Activated CD4-positive, alpha-beta memory T cell treated with anti-CD3 and anti-CD28 coated beads, Interleukin-2, amount 10 ng/mL, durations not matched to agents 7 days and 5 days (primary cell): ENCODE results near the gene P4HA2. TPM values are rescaled to one million over a fixed set of nuclear protein-coding genes. Genes with fewer than 3 reads are reported as not detected.

ENCODE experiments used
- CTCF ChIA-PET: fragments of 350-600 bp; sonication (Branson Sonifier 250); formaldehyde crosslinking; loops from one replicate; lab custom pipeline; 2021; ENCODE audit warnings: antibody characterized with exemption, inconsistent platforms; lab: Charles Lee
- POLR2A ChIA-PET: fragments of 350-600 bp; sonication (Branson Sonifier 250); formaldehyde crosslinking; loops from one replicate; lab custom pipeline; 2021; ENCODE audit warnings: antibody characterized with exemption; lab: Charles Lee
- DNase-seq: peaks from one replicate; pipeline ENCODE4 v3.0.0-alpha.2; 2020
- H3K27ac Mint-ChIP-seq: one replicate; pipeline ENCODE4 v1.8.0; 2021; ENCODE audit warnings: mild to moderate bottlenecking, mixed read lengths
- H3K27me3 Mint-ChIP-seq: one replicate; pipeline ENCODE4 v1.8.0; 2021; ENCODE audit warnings: mixed read lengths
- H3K36me3 Mint-ChIP-seq: one replicate; pipeline ENCODE4 v1.8.0; 2021; ENCODE audit warnings: low read depth, mixed read lengths
- H3K4me1 Mint-ChIP-seq: one replicate; pipeline ENCODE4 v1.8.0; 2021; ENCODE audit warnings: mixed read lengths
- H3K4me3 Mint-ChIP-seq: one replicate; pipeline ENCODE4 v1.8.0; 2021; ENCODE audit warnings: mild to moderate bottlenecking, mixed read lengths
- H3K9me3 Mint-ChIP-seq: one replicate; pipeline ENCODE4 v1.8.0; 2021; ENCODE audit warnings: mixed read lengths
- total RNA-seq, 2 experiments: library from RNA; stranded (reverse); gene quantifications; one replicate each; pipeline ENCODE4 v1.2.3, GENCODE V29; 2021

P4HA2 gene
- total RNA-seq, 2 experiments from 2014 or later = 9.7 to 10.5 TPM

DNA sequence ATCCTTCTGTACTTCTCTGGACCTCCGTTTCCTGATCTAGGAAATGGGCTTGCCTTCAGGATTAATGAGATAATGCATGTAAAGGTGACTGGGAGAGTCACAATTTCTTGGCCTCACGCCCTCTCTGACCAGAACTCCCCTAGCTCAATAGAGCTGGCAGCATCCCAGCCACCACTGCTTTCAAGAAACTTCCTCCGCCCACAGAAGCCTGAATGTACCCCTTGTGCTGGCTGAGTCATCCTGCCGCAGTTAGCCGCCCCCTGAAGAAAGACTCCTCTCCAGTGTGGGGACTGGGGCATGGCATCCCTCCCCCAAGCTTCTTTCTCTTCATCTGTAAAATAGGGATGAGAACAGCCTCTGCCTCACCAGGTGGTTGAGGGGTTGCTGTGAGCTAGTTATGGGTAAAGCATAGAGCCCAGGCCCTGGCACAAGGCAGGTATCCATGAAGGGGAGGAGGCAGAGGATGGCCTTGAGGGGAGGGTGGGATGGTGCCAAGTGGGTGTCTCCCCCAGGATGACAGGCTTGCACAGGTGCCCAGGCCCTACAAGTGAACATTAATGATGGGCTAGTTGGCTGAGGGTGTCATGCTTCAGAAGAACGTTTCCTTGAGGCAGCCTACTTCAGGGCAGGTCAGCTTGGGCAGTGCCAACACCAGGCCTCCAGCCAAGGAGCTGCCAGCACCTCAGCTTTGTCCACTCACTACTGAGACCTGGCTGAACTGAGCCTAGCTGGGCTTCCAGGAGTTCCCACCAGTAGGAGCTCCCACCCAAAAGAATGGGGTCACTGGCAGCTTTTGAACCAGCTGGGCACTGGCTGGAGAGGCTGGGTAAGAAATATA lies 33.3 kb upstream of the P4HA2 start:
- DNase-seq = no peak
- H3K9me3 Mint-ChIP-seq = no peaks in the 10 kb centered on the region
- ChIA-PET CTCF (interaction anchor here (0.5 to 1.0 kb wide), 5 partner anchors 23 to 593 kb away, joined by 3 to 7 read pairs (median 4); no protein-coding TSS in a partner anchor), POLR2A (interaction anchor here (1.0 kb wide), 1 partner anchor 23 kb away, joined by 3 read pairs; no protein-coding TSS in a partner anchor)
- H3K27me3 Mint-ChIP-seq = peaks cover 14% of the 10 kb centered on the region
- no peaks in the 10 kb centered on the region for H3K36me3 Mint-ChIP-seq
- peaks cover 5% of the 10 kb centered on the region for H3K4me1 Mint-ChIP-seq
- no peak overlapping the region for H3K27ac Mint-ChIP-seq
- no peak overlapping the region for H3K4me3 Mint-ChIP-seq

DNA sequence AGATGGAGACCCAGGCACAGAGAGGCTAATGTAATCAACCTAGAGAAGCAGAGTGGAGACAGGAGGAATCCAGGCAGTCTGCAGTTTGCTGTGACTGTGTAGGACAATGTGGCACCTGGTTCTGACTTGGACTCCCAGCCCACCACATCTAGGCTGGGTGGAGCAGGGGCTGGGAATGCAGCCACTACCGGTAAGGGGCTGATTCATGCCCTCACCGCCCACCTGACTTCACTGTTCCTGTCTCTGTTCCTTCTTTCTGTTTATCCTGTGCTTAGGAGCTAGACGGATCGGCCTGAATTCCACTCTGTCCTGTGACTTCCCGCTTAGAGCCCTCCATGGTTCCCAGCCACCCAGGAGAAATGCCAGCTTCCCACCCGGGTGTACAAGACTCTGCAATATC lies 32.4 kb upstream of the P4HA2 start:
- Mint-ChIP-seq H3K36me3 (no peaks in the 10 kb centered on the region), H3K9me3 (no peaks in the 10 kb centered on the region), H3K27ac (no peak overlapping the region), H3K27me3 (peaks cover 14% of the 10 kb centered on the region), H3K4me3 (no peak overlapping the region), H3K4me1 (peaks cover 5% of the 10 kb centered on the region)
- POLR2A ChIA-PET = no interaction called here
- CTCF ChIA-PET = interaction anchor here (0.7 kb wide), 1 partner anchor 22 kb away, joined by 3 read pairs; no protein-coding TSS in a partner anchor
- DNase-seq = no peak

DNA sequence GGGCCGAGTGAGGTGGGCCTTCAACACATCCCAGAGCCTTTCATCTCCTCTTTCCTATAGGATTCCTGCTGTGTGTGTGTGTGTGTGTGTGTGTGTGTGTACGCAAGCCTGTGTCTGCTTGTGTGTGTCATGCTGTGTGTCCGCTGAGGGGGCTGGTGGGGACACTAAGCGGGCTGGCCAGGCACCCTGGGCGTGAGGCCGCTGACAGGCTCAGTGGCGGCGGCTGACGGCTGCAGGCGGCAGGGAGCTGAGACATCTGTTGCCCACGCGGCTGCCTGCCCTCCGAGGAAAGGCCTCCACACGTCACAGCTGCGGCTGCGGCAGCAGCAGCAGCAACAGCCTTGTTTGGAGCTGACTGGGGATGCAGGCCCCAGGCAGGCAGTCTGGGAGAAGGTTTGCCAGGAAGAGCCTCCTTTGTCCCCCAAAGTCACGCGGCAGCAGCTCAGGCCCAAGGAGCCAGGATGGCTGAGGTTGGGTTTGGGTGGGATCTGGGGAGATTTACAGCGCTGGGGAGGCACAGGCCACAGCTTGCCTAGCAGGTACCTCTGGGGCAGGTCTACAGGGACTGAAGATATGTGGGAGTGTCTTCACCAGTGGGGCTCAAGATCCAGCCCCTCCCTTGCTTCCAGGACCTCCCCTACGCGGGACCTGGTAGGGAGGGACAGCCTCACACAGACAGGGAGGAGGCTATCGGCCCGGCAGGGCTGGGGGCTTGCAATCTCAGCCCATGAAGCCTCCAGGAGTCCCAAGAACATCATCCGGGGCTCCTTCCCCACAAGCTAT lies 31.6 kb upstream of the P4HA2 start:
- CTCF ChIA-PET = no interaction called here

GRCh38 chr5:132258102-132259068 lies 30.7 kb upstream of the P4HA2 start:
- Mint-ChIP-seq H3K9me3 (no peaks in the 10 kb centered on the region), H3K4me3 (no peak overlapping the region), H3K4me1 (peaks cover 5% of the 10 kb centered on the region), H3K27me3 (peaks cover 14% of the 10 kb centered on the region), H3K36me3 (no peaks in the 10 kb centered on the region), H3K27ac (no peak overlapping the region)
- ChIA-PET CTCF (no interaction called here), POLR2A (no interaction called here)
- no peak for DNase-seq

More for the DNA sequence above, 31.6 kb upstream of the P4HA2 start:
- DNase-seq = no peak
- no peak overlapping the region for H3K4me3 Mint-ChIP-seq
- peaks cover 5% of the 10 kb centered on the region for H3K4me1 Mint-ChIP-seq
- no peak overlapping the region for H3K27ac Mint-ChIP-seq
- H3K27me3 Mint-ChIP-seq = peaks cover 14% of the 10 kb centered on the region
- POLR2A ChIA-PET = no interaction called here
- no peaks in the 10 kb centered on the region for H3K9me3 Mint-ChIP-seq
- H3K36me3 Mint-ChIP-seq = no peaks in the 10 kb centered on the region

DNA sequence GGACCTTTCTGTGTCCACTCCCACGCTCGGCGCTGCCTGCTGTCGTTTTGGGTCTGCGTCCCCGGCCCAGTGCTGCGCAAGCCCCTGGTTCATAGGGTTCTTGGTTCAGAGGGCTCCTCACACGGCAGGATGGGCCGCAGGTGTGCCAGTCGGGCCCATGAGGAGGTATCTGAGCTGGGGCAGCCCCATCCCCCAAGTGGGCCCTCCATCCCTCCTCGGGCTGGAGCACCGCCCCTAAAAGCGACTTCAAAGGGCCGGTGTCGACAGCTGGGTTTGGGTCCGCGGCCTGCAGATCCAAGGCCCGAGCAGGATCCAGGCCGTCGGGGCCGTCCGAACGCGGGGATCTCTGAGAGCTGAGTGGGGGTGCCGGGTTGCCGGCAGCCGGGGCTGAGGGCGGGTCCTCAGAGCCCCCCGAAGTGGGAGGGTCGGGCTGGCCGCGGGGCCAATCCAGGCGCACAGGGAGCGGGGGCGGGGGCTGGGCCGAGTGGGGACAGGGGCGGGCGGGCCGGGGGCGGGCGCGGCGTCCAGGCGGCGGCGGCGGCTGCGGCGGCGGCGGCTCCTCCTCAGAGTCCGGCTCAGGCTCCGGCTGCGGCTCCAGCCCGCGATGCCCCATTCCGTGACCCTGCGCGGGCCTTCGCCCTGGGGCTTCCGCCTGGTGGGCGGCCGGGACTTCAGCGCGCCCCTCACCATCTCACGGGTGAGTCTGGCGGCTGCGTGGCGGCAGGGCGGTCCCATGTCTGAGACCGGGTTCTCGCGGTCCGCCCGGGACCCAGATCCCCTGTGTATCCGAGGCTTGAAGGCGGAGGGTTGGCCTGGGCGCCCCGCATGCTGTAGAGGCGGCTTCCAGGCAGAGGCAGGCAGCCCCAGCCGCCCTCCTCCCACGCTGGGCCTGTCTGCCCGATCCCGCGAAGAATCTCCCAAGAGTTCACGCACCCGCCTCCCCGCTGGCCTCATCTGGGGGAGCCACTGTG lies 29.8 kb upstream of the P4HA2 start, which contains the start of gene PDLIM4:
Gene PDLIM4, plus strand, starts transcription at position 566 of the 971 bp plus-strand sequence. Its CDS starts 39 bp downstream, at position 605.
- POLR2A ChIA-PET = no interaction called here
- Mint-ChIP-seq H3K4me3 (no peak within 1 kb of the TSS), H3K36me3 (no peaks in the 10 kb centered on the region), H3K4me1 (peaks cover 5% of the 10 kb centered on the region), H3K9me3 (no peaks in the 10 kb centered on the region), H3K27ac (no peak within 1 kb of the TSS), H3K27me3 (peaks cover 14% of the 10 kb centered on the region)
- no peak for DNase-seq
- CTCF ChIA-PET = no interaction called here

- DNase-seq = no peak
- H3K4me1 Mint-ChIP-seq = peaks cover 5% of the 10 kb centered on the region
- no peak overlapping the region for H3K27ac Mint-ChIP-seq
Observed at GRCh38 chr5:132256783-132257130, 29.1 kb upstream of the P4HA2 start.

DNA sequence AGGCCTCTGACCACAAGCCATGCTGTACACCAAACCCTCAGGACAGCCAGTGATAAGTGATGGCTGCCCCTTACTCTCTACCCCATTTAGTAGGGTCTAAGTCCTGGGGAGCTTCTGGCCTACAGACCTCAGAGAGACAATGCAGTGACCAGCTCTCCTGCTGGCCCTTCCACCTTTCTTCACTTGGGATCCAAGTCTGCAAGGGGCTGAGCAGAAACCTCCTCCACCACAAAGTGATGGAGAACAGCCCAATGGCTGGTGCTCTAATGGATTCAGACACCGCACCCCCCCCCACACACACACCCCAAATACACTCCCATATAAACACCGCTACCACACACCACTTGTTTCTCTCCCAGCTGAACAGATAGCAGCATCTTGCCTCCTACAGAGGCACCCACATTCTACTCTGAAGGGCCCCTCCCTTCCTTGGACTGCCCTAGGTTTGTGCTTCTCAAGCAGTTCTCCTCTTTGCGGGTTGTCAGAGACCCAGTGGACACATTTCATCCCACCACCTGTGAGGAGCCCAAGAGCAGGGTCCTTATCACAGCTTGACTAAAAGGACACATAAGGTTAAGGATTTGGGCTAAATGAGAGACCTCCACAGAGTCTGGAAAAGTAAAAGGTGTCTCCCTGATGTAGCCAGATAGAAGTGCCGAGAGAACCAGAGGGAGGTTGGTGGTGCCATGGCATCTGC lies 28.6 kb upstream of the P4HA2 start:
- H3K27ac Mint-ChIP-seq = no peak overlapping the region
- ChIA-PET POLR2A (interaction anchor here (1.1 kb wide), 1 partner anchor 11 kb away, joined by 3 read pairs; no protein-coding TSS in a partner anchor), CTCF (interaction anchor here (1.8 kb wide), 1 partner anchor 18 kb away, joined by 4 read pairs; no protein-coding TSS in a partner anchor)
- H3K4me1 Mint-ChIP-seq = peaks cover 5% of the 10 kb centered on the region
- no peak overlapping the region for H3K4me3 Mint-ChIP-seq
- H3K9me3 Mint-ChIP-seq = no peaks in the 10 kb centered on the region
- H3K36me3 Mint-ChIP-seq = no peaks in the 10 kb centered on the region
- H3K27me3 Mint-ChIP-seq = peaks cover 14% of the 10 kb centered on the region
- no peak for DNase-seq

More at GRCh38 chr5:132256783-132257130, 29.1 kb upstream of the P4HA2 start:
- POLR2A ChIA-PET = interaction anchor here (1.1 kb wide), 1 partner anchor 12 kb away, joined by 3 read pairs; no protein-coding TSS in a partner anchor
- CTCF ChIA-PET = interaction anchor here (1.8 kb wide), 1 partner anchor 18 kb away, joined by 4 read pairs; no protein-coding TSS in a partner anchor
- Mint-ChIP-seq H3K27me3 (peaks cover 14% of the 10 kb centered on the region), H3K9me3 (no peaks in the 10 kb centered on the region), H3K4me3 (no peak overlapping the region), H3K36me3 (no peaks in the 10 kb centered on the region)

DNA sequence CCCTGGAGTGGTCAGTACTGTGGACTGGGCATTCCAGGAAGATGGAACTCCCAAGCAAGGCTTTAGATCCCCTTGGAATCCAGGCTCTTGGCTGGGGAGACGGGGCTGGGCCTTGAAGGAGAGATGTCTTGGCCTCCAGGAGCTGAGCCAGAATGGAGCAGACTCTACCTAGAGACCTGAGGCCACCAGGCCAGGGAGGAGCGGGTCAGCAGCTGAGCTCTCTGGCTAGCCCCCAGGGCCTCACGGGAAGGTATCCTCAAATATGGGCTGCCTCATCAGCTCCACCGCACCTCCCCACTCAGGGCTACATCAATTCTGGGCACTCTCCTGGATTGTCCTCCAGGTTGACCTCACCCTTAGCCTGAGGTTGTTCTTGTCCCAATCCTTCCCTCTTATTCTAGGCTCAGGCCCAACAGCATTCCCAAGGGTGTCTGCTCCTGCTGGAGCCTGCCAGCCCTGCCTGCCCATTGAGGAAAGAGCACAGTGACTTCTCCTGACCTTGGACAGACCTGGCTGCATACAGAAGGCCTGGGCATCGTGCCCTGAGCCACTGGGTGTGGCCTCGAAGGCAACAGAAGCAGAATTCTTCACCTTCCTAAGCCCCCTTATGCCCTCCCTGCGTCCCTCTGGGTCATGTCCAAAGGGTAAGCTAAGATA lies 26.8 kb upstream of the P4HA2 start:
- H3K4me3 Mint-ChIP-seq = no peak overlapping the region
- ChIA-PET CTCF (interaction anchor here (2.0 kb wide), 1 partner anchor 16 kb away, joined by 13 read pairs; no protein-coding TSS in a partner anchor), POLR2A (no interaction called here)
- no peaks in the 10 kb centered on the region for H3K36me3 Mint-ChIP-seq
- no peak overlapping the region for H3K27ac Mint-ChIP-seq
- DNase-seq = no peak
- H3K27me3 Mint-ChIP-seq = peaks cover 22% of the 10 kb centered on the region
- H3K4me1 Mint-ChIP-seq = no peaks in the 10 kb centered on the region
- H3K9me3 Mint-ChIP-seq = no peaks in the 10 kb centered on the region

- Mint-ChIP-seq H3K4me1 (no peaks in the 10 kb centered on the region), H3K27ac (no peak overlapping the region), H3K9me3 (no peaks in the 10 kb centered on the region), H3K4me3 (no peak overlapping the region), H3K27me3 (peaks cover 24% of the 10 kb centered on the region), H3K36me3 (no peaks in the 10 kb centered on the region)
- no peak for DNase-seq
- ChIA-PET CTCF (interaction anchor here (2.0 kb wide), 1 partner anchor 16 kb away, joined by 13 read pairs; no protein-coding TSS in a partner anchor), POLR2A (no interaction called here)
Observed at GRCh38 chr5:132253452-132254320, 26.0 kb upstream of the P4HA2 start.

DNA sequence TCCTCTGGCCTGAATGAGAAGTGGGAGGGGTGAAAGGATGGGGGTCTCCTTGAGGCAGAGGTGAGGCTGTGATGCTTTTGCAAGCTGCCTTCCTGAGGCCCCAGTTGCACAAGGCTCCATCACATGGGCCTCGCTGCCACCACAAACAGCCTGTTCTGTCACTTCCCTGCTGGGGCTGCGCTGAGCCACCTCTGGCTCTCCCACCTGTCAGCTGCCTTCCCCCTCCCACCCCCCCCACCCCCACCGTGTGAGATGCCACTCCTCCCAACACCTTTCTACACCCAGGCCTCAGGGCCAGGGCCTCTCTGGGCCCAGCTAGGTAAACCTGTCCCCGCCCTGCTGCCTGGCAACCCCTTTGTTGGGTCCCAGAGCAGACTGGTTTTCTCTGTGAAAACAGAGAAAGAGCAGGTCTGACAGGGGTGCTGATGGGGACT lies 25.4 kb upstream of the P4HA2 start:
- Mint-ChIP-seq H3K27me3 (peaks cover 22% of the 10 kb centered on the region), H3K4me3 (no peak overlapping the region), H3K36me3 (no peaks in the 10 kb centered on the region), H3K9me3 (no peaks in the 10 kb centered on the region), H3K27ac (no peak overlapping the region), H3K4me1 (no peaks in the 10 kb centered on the region)
- ChIA-PET POLR2A (no interaction called here), CTCF (interaction anchor here (2.0 kb wide), 1 partner anchor 15 kb away, joined by 13 read pairs; no protein-coding TSS in a partner anchor)
- no peak for DNase-seq
